IMR-90 (cell line): ENCODE data around the gene TFEB. TPM values are rescaled to one million over a fixed set of nuclear protein-coding genes. Genes with fewer than 3 reads are reported as not detected.

ENCODE experiments used
- ATAC-seq: fragments of 200-7000 bp; cut with Tn5 transposase; 2 replicates; pipeline ENCODE4 v1.9.1; 2020; ENCODE audit warnings: low read depth, mild to moderate bottlenecking, moderate library complexity
- BruUV-seq: library from RNA; stranded (reverse); fragments of 400-500 nt; replicated peaks from 2 replicates; lab custom pipeline; 2021; lab: Mats Ljungman, UMichigan
- CTCF ChIA-PET: fragments of 300-600 bp; formaldehyde crosslinking; extraction: SDS; loops from one replicate; lab custom pipeline; 2021; ENCODE audit warnings: antibody characterized with exemption; lab: Yijun Ruan, JAX
- POLR2A ChIA-PET: fragments of 300-600 bp; sonication (Branson Sonifier 250); formaldehyde crosslinking; loops from one replicate; lab custom pipeline; 2022; ENCODE audit warnings: antibody characterized with exemption; ENCODE audit not compliant: unreplicated experiment; lab: Charles Lee
- DNase-seq: peaks from one replicate; pipeline ENCODE4 v3.0.0; 2013
- H2AFZ ChIP-seq: replicated peaks from 2 replicates; pipeline ENCODE3; 2013; ENCODE audit warnings: low read length, mild to moderate bottlenecking; ENCODE audit not compliant: poor library complexity
- H2AK5ac ChIP-seq: 2 replicates; pipeline ENCODE4 v1.6.1; 2013; ENCODE audit warnings: low read depth, low read length, inconsistent platforms
- H2AK9ac ChIP-seq: replicated peaks from 2 replicates; pipeline ENCODE3; 2013; ENCODE audit warnings: mild to moderate bottlenecking, low read depth, low read length, moderate library complexity; ENCODE audit not compliant: poor library complexity
- H2BK120ac ChIP-seq: 2 replicates; pipeline ENCODE4 v1.6.1; 2013; ENCODE audit warnings: low read depth, low read length, inconsistent platforms
- H2BK15ac ChIP-seq: 3 replicates; pipeline ENCODE4 v1.6.1; 2013; ENCODE audit warnings: low read depth, low read length, inconsistent platforms
- H2BK20ac ChIP-seq: 2 replicates; pipeline ENCODE4 v1.6.1; 2013; ENCODE audit warnings: low read depth, mild to moderate bottlenecking, inconsistent platforms, low read length, moderate library complexity
- H2BK5ac ChIP-seq: 2 replicates; pipeline ENCODE4 v1.6.1; 2013; ENCODE audit warnings: mild to moderate bottlenecking, low read depth, low read length, inconsistent platforms; ENCODE audit not compliant: poor library complexity, severe bottlenecking
- H3K14ac ChIP-seq: replicated peaks from 2 replicates; pipeline ENCODE4 v1.6.1; 2013; ENCODE audit warnings: low read depth, low read length, inconsistent platforms
- H3K18ac ChIP-seq: 2 replicates; pipeline ENCODE4 v1.6.1; 2013; ENCODE audit warnings: low read depth, low read length, control low read depth
- H3K23ac ChIP-seq: 2 replicates; pipeline ENCODE4 v1.6.1; 2013; ENCODE audit warnings: low read depth, low read length, inconsistent platforms
- H3K27ac ChIP-seq: 2 replicates; pipeline ENCODE4 v1.5.1; 2013; ENCODE audit warnings: mild to moderate bottlenecking, control low read depth, low read length; ENCODE audit not compliant: insufficient read depth
- H3K27me3 ChIP-seq: 2 replicates; pipeline ENCODE4 v1.6.1; 2013; ENCODE audit warnings: low read length; ENCODE audit not compliant: control insufficient read depth, insufficient read depth
- H3K36me3 ChIP-seq: 2 replicates; pipeline ENCODE4 v1.6.1; 2013; ENCODE audit warnings: low read length, mixed read lengths; ENCODE audit not compliant: control insufficient read depth, insufficient read depth
- H3K4ac ChIP-seq: 2 replicates; pipeline ENCODE4 v1.6.1; 2013; ENCODE audit warnings: low read depth, low read length, inconsistent platforms
- H3K4me1 ChIP-seq: 2 replicates; pipeline ENCODE4 v1.6.1; 2013; ENCODE audit warnings: low read length, mixed read lengths; ENCODE audit not compliant: control insufficient read depth, insufficient read depth
- H3K4me2 ChIP-seq: 2 replicates; pipeline ENCODE4 v1.6.1; 2013; ENCODE audit warnings: low read depth, mild to moderate bottlenecking, control low read depth, low read length, moderate library complexity
- H3K4me3 ChIP-seq: 2 replicates; pipeline ENCODE4 v1.5.1; 2013; ENCODE audit warnings: low read depth, mild to moderate bottlenecking, control low read depth, low read length, moderate library complexity; ENCODE audit not compliant: insufficient read depth
- H3K56ac ChIP-seq: 2 replicates; pipeline ENCODE4 v1.6.1; 2013; ENCODE audit warnings: low read length, inconsistent platforms; ENCODE audit not compliant: insufficient read depth; ENCODE audit errors: extremely low read depth
- H3K79me1 ChIP-seq, 2 experiments: 2 replicates each; pipeline ENCODE4 v1.6.1; 2013; ENCODE audit warnings: low read length in 2 of 2, inconsistent platforms in 1 of 2, low read depth in 1 of 2
- H3K9ac ChIP-seq: 2 replicates; pipeline ENCODE4 v1.6.1; 2013; ENCODE audit warnings: low read depth, low read length, control low read depth
- H3K9me1 ChIP-seq: 2 replicates; pipeline ENCODE4 v1.6.1; 2013; ENCODE audit warnings: low read length, inconsistent platforms; ENCODE audit not compliant: insufficient read depth
- H3K9me3 ChIP-seq: 2 replicates; pipeline ENCODE4 v1.6.1; 2013; ENCODE audit warnings: low read length; ENCODE audit not compliant: control insufficient read depth, insufficient read depth
- H4K20me1 ChIP-seq: 2 replicates; pipeline ENCODE4 v1.6.1; 2013; ENCODE audit warnings: low read length, inconsistent platforms; ENCODE audit not compliant: insufficient read depth
- H4K5ac ChIP-seq: 2 replicates; pipeline ENCODE4 v1.6.1; 2013; ENCODE audit warnings: mild to moderate bottlenecking, low read depth, low read length, control low read depth
- H4K8ac ChIP-seq, 2 experiments: 2 replicates each; pipeline ENCODE4 v1.6.1; 2013; ENCODE audit warnings: low read depth in 2 of 2, low read length in 2 of 2, control low read depth in 1 of 2, inconsistent platforms in 1 of 2
- H4K91ac ChIP-seq: 2 replicates; pipeline ENCODE4 v1.6.1; 2013; ENCODE audit warnings: low read depth, low read length, inconsistent platforms; ENCODE audit not compliant: insufficient read depth
- BHLHE40 ChIP-seq: fragments of 150-350 bp; IDR thresholded peaks from 2 replicates; pipeline ENCODE4 v1.6.1; 2016; ENCODE audit warnings: mild to moderate bottlenecking, low read depth, low read length
- CEBPB ChIP-seq: IDR thresholded peaks from 2 replicates; pipeline ENCODE4 v1.6.1; 2012; ENCODE audit warnings: low read depth, low read length, improper control_type of control experiment
- CHD1 ChIP-seq: IDR thresholded peaks from 2 replicates; pipeline ENCODE4 v1.6.1; 2012; ENCODE audit warnings: low read depth, low read length, improper control_type of control experiment
- FOS ChIP-seq: fragments of 150-350 bp; IDR thresholded peaks from 2 replicates; pipeline ENCODE4 v1.6.1; 2016; ENCODE audit warnings: low read depth, low read length
- MAFK ChIP-seq: IDR thresholded peaks from 2 replicates; pipeline ENCODE4 v1.6.1; 2012; ENCODE audit warnings: low read depth, low read length, improper control_type of control experiment
- MAZ ChIP-seq: IDR thresholded peaks from 2 replicates; pipeline ENCODE4 v1.6.1; 2012; ENCODE audit warnings: low read depth, mild to moderate bottlenecking, low read length, improper control_type of control experiment, moderate library complexity, borderline replicate concordance
- MXI1 ChIP-seq: IDR thresholded peaks from 2 replicates; pipeline ENCODE4 v1.6.1; 2012; ENCODE audit warnings: low read depth, mild to moderate bottlenecking, low read length, moderate library complexity, borderline replicate concordance
- NFE2L2 ChIP-seq: fragments of 150-350 bp; IDR thresholded peaks from 2 replicates; pipeline ENCODE4 v1.6.1; 2016; ENCODE audit warnings: low read depth, mild to moderate bottlenecking, low read length
- POLR2A ChIP-seq: IDR thresholded peaks from 2 replicates; pipeline ENCODE4 v1.6.1; 2012; ENCODE audit warnings: mild to moderate bottlenecking, low read depth, low read length
- RAD21 ChIP-seq: IDR thresholded peaks from 2 replicates; pipeline ENCODE4 v1.6.1; 2012; ENCODE audit warnings: low read length, improper control_type of control experiment
- RCOR1 ChIP-seq: IDR thresholded peaks from 2 replicates; pipeline ENCODE4 v1.6.1; 2012; ENCODE audit warnings: mild to moderate bottlenecking, low read length, improper control_type of control experiment; ENCODE audit not compliant: insufficient replicate concordance
- SMC3 ChIP-seq: fragments of 150-350 bp; IDR thresholded peaks from 2 replicates; pipeline ENCODE4 v1.6.1; 2016; ENCODE audit warnings: low read depth, mild to moderate bottlenecking, antibody characterized with exemption, low read length, moderate library complexity
- WGBS, 2 experiments: methylation state at CpG; one replicate each; pipeline versions ENCODE4 v1.1.5 to v1.1.7; 2013; ENCODE audit warnings: missing lambda C conversion rate in 2 of 2; ENCODE audit not compliant: insufficient read length in 1 of 2; ENCODE audit errors: extremely low coverage in 2 of 2; 5-methylcytosine and 5-hydroxymethylcytosine counted together
- dilution Hi-C: fragments of 300-500 bp; cut with HindIII; formaldehyde crosslinking; loops from one replicate; pipeline ENCODE4 v1.14.3; 2018; ENCODE audit warnings: low sequenced_read_pairs; ENCODE audit not compliant: unreplicated experiment
- in situ Hi-C: fragments of 300-500 bp; cut with MboI; formaldehyde crosslinking; loops from 3 replicates; pipeline ENCODE4 v1.14.3; 2019; ENCODE audit warnings: low sequenced_read_pairs, inconsistent platforms, mixed read lengths
- intact Hi-C: fragments of 100-400 bp; cut with micrococcal nuclease; formaldehyde crosslinking; loops from 2 replicates; pipeline ENCODE4 v1.10.0; 2022
- polyA plus RNA-seq, 3 experiments: library from polyadenylated mRNA; depleted of rRNA; stranded (reverse); fragments of >200 nt; gene quantifications; 2 replicates each; pipeline ENCODE4 v1.2.3, GENCODE V29; 2012; ENCODE audit warnings: low replicate concordance in 1 of 3
- total RNA-seq: library from RNA; depleted of rRNA; stranded (reverse); fragments of >200 nt; gene quantifications from 2 replicates; pipeline ENCODE4 v1.2.3, GENCODE V29; 2012
- TF ChIP-seq, protein P1 (sequence below): fragments of 150-350 bp; IDR thresholded peaks from 2 replicates; pipeline ENCODE4 v1.6.1; 2017; ENCODE audit warnings: mild to moderate bottlenecking, antibody characterized with exemption, low read length, low read depth
- TF ChIP-seq, protein P2 (sequence below): conservative IDR thresholded peaks from 2 replicates; pipeline ENCODE4 v1.5.1; 2012; ENCODE audit warnings: mild to moderate bottlenecking, low read depth, low read length, improper control_type of control experiment
- TF ChIP-seq, protein P3 (sequence below): fragments of 150-350 bp; IDR thresholded peaks from 2 replicates; pipeline ENCODE4 v1.6.1; 2016; ENCODE audit warnings: low read depth, mild to moderate bottlenecking, low read length, moderate library complexity, borderline replicate concordance

The TFEB gene
- total and polyA plus RNA-seq, 2 of the 4 experiments (the other 2 are of a cell fraction): 4.5 to 4.9 TPM

DNA sequence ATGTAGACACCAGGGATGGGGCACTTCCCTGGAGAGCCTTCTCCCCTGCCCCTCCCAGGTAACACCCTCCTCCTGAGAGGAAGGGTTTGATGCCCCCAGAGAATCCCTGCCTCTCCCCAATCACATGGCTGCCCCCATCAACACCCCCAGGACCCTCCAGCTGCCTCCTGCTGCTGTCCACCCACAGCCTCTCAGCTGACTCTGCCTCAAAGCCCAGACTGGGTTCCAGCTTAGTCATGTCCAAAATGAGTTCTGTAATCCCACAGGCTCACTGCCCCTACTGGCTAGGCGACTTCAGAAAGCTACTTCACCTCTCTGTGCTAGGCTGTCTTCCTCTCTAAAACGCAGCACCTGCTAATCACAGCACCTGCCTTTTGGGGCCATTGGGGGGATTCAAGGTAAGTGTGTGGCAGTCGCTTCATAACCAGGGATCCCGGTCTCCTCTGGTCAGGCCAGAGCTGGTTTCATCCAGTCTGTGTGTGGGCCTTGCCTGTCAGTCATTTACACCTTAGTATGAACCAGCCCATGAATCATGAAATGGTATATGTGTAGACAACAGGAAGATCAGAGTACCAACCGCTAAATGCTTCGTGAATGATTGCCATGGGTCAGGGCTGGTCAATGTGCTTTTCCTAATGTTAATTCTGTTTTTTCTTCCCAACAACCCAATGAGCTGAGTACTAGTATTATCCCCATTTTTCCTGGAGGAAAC, 40.4 kb downstream of the TFEB start:
- intact Hi-C loops: loop anchor here (5.0 kb wide), 1 partner anchor 82 kb away; the partner anchor contains the start of gene FRS3
- Histone ChIP-seq H2BK20ac (no peak overlapping the region), H3K14ac (no peak overlapping the region), H3K9me3 (no peaks in the 10 kb centered on the region), H3K4me2 (no peak overlapping the region), H3K4ac (no peak overlapping the region), H2AFZ (peak overlapping the region; percentile 6), H3K27ac (no peak overlapping the region), H3K18ac (no peak overlapping the region), H4K91ac (no peak overlapping the region), H4K20me1 (no peaks in the 10 kb centered on the region; the same call in 1 of the 2 replicates), H3K36me3 (no peaks in the 10 kb centered on the region), H3K4me1 (peaks cover 12% of the 10 kb centered on the region), H2AK5ac (no peak overlapping the region), H2BK5ac (no peak overlapping the region), H3K9ac (no peak overlapping the region), H3K9me1 (peaks cover 4% of the 10 kb centered on the region; the same call in 1 of the 2 replicates), H4K8ac (no peak overlapping the region), H3K27me3 (no peaks in the 10 kb centered on the region; the same call in 1 of the 2 replicates), H2BK120ac (no peak overlapping the region), H3K4me3 (no peak overlapping the region), H2BK15ac (no peak overlapping the region), H3K56ac (no peak overlapping the region), H3K23ac (no peak overlapping the region), H3K79me1 (no peaks in the 10 kb centered on the region), H2AK9ac (no peak overlapping the region), H4K5ac (no peak overlapping the region)
- in situ Hi-C loops: no loop called here
- dilution Hi-C loops: no loop called here
- POLR2A ChIA-PET: no interaction called here
- no TSS peak for BruUV-seq
- WGBS, 2 experiments: no CpG with 5 or more reads among the region's 6 CpGs
- ATAC-seq (no peak), DNase-seq (peak; percentile 43)
- CTCF ChIA-PET: interaction anchor here (0.9 kb wide), 1 partner anchor 11 kb away, joined by 3 read pairs; no protein-coding TSS in a partner anchor
- TF ChIP-seq CHD1 (no peak), NFE2L2 (no peak), RAD21 (no peak), CEBPB (no peak), FOS (no peak), POLR2A (no peak), MXI1 (no peak), RCOR1 (no peak), MAZ (no peak), BHLHE40 (no peak), SMC3 (no peak), MAFK (no peak)
- TF ChIP-seq, protein P1, sequence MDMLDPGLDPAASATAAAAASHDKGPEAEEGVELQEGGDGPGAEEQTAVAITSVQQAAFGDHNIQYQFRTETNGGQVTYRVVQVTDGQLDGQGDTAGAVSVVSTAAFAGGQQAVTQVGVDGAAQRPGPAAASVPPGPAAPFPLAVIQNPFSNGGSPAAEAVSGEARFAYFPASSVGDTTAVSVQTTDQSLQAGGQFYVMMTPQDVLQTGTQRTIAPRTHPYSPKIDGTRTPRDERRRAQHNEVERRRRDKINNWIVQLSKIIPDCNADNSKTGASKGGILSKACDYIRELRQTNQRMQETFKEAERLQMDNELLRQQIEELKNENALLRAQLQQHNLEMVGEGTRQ: no peak
- TF ChIP-seq, protein P2, sequence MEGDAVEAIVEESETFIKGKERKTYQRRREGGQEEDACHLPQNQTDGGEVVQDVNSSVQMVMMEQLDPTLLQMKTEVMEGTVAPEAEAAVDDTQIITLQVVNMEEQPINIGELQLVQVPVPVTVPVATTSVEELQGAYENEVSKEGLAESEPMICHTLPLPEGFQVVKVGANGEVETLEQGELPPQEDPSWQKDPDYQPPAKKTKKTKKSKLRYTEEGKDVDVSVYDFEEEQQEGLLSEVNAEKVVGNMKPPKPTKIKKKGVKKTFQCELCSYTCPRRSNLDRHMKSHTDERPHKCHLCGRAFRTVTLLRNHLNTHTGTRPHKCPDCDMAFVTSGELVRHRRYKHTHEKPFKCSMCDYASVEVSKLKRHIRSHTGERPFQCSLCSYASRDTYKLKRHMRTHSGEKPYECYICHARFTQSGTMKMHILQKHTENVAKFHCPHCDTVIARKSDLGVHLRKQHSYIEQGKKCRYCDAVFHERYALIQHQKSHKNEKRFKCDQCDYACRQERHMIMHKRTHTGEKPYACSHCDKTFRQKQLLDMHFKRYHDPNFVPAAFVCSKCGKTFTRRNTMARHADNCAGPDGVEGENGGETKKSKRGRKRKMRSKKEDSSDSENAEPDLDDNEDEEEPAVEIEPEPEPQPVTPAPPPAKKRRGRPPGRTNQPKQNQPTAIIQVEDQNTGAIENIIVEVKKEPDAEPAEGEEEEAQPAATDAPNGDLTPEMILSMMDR: no peak
- TF ChIP-seq, protein P3, sequence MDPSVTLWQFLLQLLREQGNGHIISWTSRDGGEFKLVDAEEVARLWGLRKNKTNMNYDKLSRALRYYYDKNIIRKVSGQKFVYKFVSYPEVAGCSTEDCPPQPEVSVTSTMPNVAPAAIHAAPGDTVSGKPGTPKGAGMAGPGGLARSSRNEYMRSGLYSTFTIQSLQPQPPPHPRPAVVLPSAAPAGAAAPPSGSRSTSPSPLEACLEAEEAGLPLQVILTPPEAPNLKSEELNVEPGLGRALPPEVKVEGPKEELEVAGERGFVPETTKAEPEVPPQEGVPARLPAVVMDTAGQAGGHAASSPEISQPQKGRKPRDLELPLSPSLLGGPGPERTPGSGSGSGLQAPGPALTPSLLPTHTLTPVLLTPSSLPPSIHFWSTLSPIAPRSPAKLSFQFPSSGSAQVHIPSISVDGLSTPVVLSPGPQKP: no peak
